ENCODE measurements around the gene NSMCE3. TPM values are rescaled to one million over a fixed set of nuclear protein-coding genes. Genes with fewer than 3 reads are reported as not detected.

The NSMCE3 gene
- 5.6 TPM for polyA plus RNA-seq (2013, experiment 1 of 2)
- 5.5 TPM for polyA plus RNA-seq (2013, experiment 2 of 2)

GRCh38 chr15:29269485-29270168 is at the start of gene NSMCE3:
Gene NSMCE3 (minus strand): TSS chr15:29269822. CDS start chr15:29269705, 117 bp downstream.
- Histone ChIP-seq H3K4me3 (ENCODE audit: low read length) (peak within 1 kb of the TSS; percentile 81), H3K56ac (ENCODE audit: low read length) (peak within 1 kb of the TSS; percentile 82), H3K18ac (ENCODE audit: low read length) (peak within 1 kb of the TSS; percentile 75), H4K5ac (ENCODE audit: low read length) (peak within 1 kb of the TSS; percentile 99), H3K4me2 (ENCODE audit: low read length) (peak within 1 kb of the TSS; percentile 91), H2BK120ac (ENCODE audit: low read depth, low read length) (no peak within 1 kb of the TSS), H3K27ac (ENCODE audit: low read depth, low read length) (peak within 1 kb of the TSS; percentile 50), H3K4me1 (ENCODE audit: control insufficient read depth, low read depth, low read length) (peaks cover 2% of the 10 kb centered on the region), H3K9ac (ENCODE audit: low read length) (peak within 1 kb of the TSS; percentile 78), H4K8ac (ENCODE audit: low read depth, low read length) (peak within 1 kb of the TSS; percentile 94), H2BK5ac (ENCODE audit: low read length) (no peak within 1 kb of the TSS), H3K36me3 (ENCODE audit: control insufficient read depth, insufficient read depth, low read length) (no peaks in the 10 kb centered on the region), H3K27me3 (ENCODE audit: insufficient read depth, low read length, poor library complexity) (no peaks in the 10 kb centered on the region), H3K79me2 (ENCODE audit: control insufficient read depth, insufficient read depth, low read length) (peaks cover 5% of the 10 kb centered on the region), H2AK5ac (ENCODE audit: low read length) (no peak within 1 kb of the TSS), H3K23ac (ENCODE audit: low read length) (no peak within 1 kb of the TSS), H3K79me1 (ENCODE audit: low read length) (peaks cover 5% of the 10 kb centered on the region), H3K4ac (ENCODE audit: low read depth, low read length) (peak within 1 kb of the TSS; percentile 36), H2BK15ac (replicated peaks; ENCODE audit: low read depth) (no peak within 1 kb of the TSS)
- DNase-seq = peak; percentile 90
- no CpG with 5 or more reads among the region's 68 CpGs for WGBS (ENCODE audit: extremely low coverage, insufficient coverage, low lambda C conversion rate)

DNA sequence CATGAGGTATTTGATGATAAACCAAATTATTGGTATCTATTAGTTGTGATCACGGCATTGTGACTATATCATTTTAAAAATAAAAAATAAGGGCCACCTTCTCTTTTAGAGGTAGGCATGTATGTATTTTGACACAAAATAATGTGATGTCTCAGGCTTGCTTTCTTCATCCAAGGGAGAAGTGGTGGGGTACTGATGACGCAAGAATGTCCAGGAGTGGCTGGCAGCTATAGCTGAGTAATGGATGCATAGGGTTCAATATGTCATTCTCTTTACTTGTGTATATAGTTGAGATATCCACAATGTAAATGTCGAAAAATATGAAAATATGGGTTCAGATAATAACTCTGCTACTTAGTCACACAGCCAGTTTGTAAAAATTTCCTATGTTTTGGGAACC is 46.8 kb upstream of the NSMCE3 start:
- H3K27me3 ChIP-seq (ENCODE audit: insufficient read depth, low read length, poor library complexity) = no peaks in the 10 kb centered on the region
- no peak overlapping the region for H2AK5ac ChIP-seq (ENCODE audit: low read length)
- H3K56ac ChIP-seq (ENCODE audit: low read length) = no peak overlapping the region
- DNase-seq = no peak
- no peak overlapping the region for H2BK5ac ChIP-seq (ENCODE audit: low read length)
- H3K4me1 ChIP-seq (ENCODE audit: control insufficient read depth, low read depth, low read length) = no peaks in the 10 kb centered on the region
- H3K4me2 ChIP-seq (ENCODE audit: low read length) = no peak overlapping the region
- no peaks in the 10 kb centered on the region for H3K36me3 ChIP-seq (ENCODE audit: control insufficient read depth, insufficient read depth, low read length)
- H4K8ac ChIP-seq (ENCODE audit: low read depth, low read length) = no peak overlapping the region
- H4K5ac ChIP-seq (ENCODE audit: low read length) = no peak overlapping the region
- H3K4me3 ChIP-seq (ENCODE audit: low read length) = no peak overlapping the region
- H3K79me2 ChIP-seq (ENCODE audit: control insufficient read depth, insufficient read depth, low read length) = no peaks in the 10 kb centered on the region
- no CpG with 5 or more reads among the region's 3 CpGs for WGBS (ENCODE audit: extremely low coverage, insufficient coverage, low lambda C conversion rate)
- H3K23ac ChIP-seq (ENCODE audit: low read length) = no peak overlapping the region
- no peak overlapping the region for H2BK15ac ChIP-seq (replicated peaks; ENCODE audit: low read depth)
- H3K27ac ChIP-seq (ENCODE audit: low read depth, low read length) = no peak overlapping the region
- no peak overlapping the region for H3K18ac ChIP-seq (ENCODE audit: low read length)
- no peak overlapping the region for H2BK120ac ChIP-seq (ENCODE audit: low read depth, low read length)
- no peak overlapping the region for H3K4ac ChIP-seq (ENCODE audit: low read depth, low read length)
- H3K79me1 ChIP-seq (ENCODE audit: low read length) = no peaks in the 10 kb centered on the region
- no peak overlapping the region for H3K9ac ChIP-seq (ENCODE audit: low read length)

- no peak overlapping the region for H3K56ac ChIP-seq (ENCODE audit: low read length)
- H2BK120ac ChIP-seq (ENCODE audit: low read depth, low read length) = no peak overlapping the region
- H2AK5ac ChIP-seq (ENCODE audit: low read length) = no peak overlapping the region
- H3K23ac ChIP-seq (ENCODE audit: low read length) = no peak overlapping the region
- H3K18ac ChIP-seq (ENCODE audit: low read length) = no peak overlapping the region
- H3K27ac ChIP-seq (ENCODE audit: low read depth, low read length) = no peak overlapping the region
- no peaks in the 10 kb centered on the region for H3K36me3 ChIP-seq (ENCODE audit: control insufficient read depth, insufficient read depth, low read length)
- no peak overlapping the region for H2BK15ac ChIP-seq (replicated peaks; ENCODE audit: low read depth)
- WGBS (ENCODE audit: extremely low coverage, insufficient coverage, low lambda C conversion rate) = no CpG with 5 or more reads among the region's 2 CpGs
- no peak overlapping the region for H2BK5ac ChIP-seq (ENCODE audit: low read length)
- H3K4me2 ChIP-seq (ENCODE audit: low read length) = no peak overlapping the region
- H3K4me1 ChIP-seq (ENCODE audit: control insufficient read depth, low read depth, low read length) = no peaks in the 10 kb centered on the region
- H3K9ac ChIP-seq (ENCODE audit: low read length) = no peak overlapping the region
- DNase-seq = no peak
- no peaks in the 10 kb centered on the region for H3K79me2 ChIP-seq (ENCODE audit: control insufficient read depth, insufficient read depth, low read length)
- no peak overlapping the region for H4K8ac ChIP-seq (ENCODE audit: low read depth, low read length)
- no peaks in the 10 kb centered on the region for H3K27me3 ChIP-seq (ENCODE audit: insufficient read depth, low read length, poor library complexity)
- H3K79me1 ChIP-seq (ENCODE audit: low read length) = no peaks in the 10 kb centered on the region
- H3K4me3 ChIP-seq (ENCODE audit: low read length) = no peak overlapping the region
- no peak overlapping the region for H4K5ac ChIP-seq (ENCODE audit: low read length)
- no peak overlapping the region for H3K4ac ChIP-seq (ENCODE audit: low read depth, low read length)
Observed at GRCh38 chr15:29312387-29312786, 42.8 kb upstream of the NSMCE3 start.

DNA sequence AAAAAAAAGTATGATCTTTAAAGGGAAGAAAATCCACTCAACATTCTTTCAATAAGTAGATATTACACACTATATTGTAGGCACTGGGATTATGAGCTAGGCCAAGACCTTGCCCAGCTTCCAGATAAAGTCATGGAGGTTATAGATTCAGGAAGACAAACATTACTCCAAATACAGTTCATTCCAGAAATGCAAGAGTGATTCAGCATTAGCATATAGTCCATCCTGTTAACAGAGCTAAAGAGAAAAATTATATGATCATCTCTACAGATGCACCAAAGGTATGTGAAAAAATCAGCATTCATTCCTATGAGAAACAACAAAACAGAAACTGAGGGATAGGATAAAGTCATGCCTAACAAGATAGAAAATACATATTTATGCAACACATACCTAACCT is 42.1 kb upstream of the NSMCE3 start:
- no peak for DNase-seq
- no peak overlapping the region for H2AK5ac ChIP-seq (ENCODE audit: low read length)

GRCh38 chr15:29309139-29309538 is 39.5 kb upstream of the NSMCE3 start:
- WGBS (ENCODE audit: extremely low coverage, insufficient coverage, low lambda C conversion rate) = no CpG with 5 or more reads among the region's 5 CpGs
- no peak overlapping the region for H3K27ac ChIP-seq (ENCODE audit: low read depth, low read length)
- H3K4me2 ChIP-seq (ENCODE audit: low read length) = no peak overlapping the region
- H4K5ac ChIP-seq (ENCODE audit: low read length) = no peak overlapping the region
- no peak overlapping the region for H3K23ac ChIP-seq (ENCODE audit: low read length)
- H3K56ac ChIP-seq (ENCODE audit: low read length) = no peak overlapping the region
- H2BK120ac ChIP-seq (ENCODE audit: low read depth, low read length) = no peak overlapping the region
- no peaks in the 10 kb centered on the region for H3K4me1 ChIP-seq (ENCODE audit: control insufficient read depth, low read depth, low read length)
- H2AK5ac ChIP-seq (ENCODE audit: low read length) = no peak overlapping the region
- H3K4ac ChIP-seq (ENCODE audit: low read depth, low read length) = no peak overlapping the region
- H3K79me1 ChIP-seq (ENCODE audit: low read length) = no peaks in the 10 kb centered on the region
- H3K79me2 ChIP-seq (ENCODE audit: control insufficient read depth, insufficient read depth, low read length) = no peaks in the 10 kb centered on the region
- H3K18ac ChIP-seq (ENCODE audit: low read length) = no peak overlapping the region
- no peak for DNase-seq
- H3K27me3 ChIP-seq (ENCODE audit: insufficient read depth, low read length, poor library complexity) = no peaks in the 10 kb centered on the region
- no peak overlapping the region for H3K4me3 ChIP-seq (ENCODE audit: low read length)
- H2BK15ac ChIP-seq (replicated peaks; ENCODE audit: low read depth) = no peak overlapping the region
- no peaks in the 10 kb centered on the region for H3K36me3 ChIP-seq (ENCODE audit: control insufficient read depth, insufficient read depth, low read length)
- no peak overlapping the region for H4K8ac ChIP-seq (ENCODE audit: low read depth, low read length)
- no peak overlapping the region for H2BK5ac ChIP-seq (ENCODE audit: low read length)
- no peak overlapping the region for H3K9ac ChIP-seq (ENCODE audit: low read length)

More for the DNA sequence above, 42.1 kb upstream of the NSMCE3 start:
- H3K23ac ChIP-seq (ENCODE audit: low read length) = no peak overlapping the region
- no peak overlapping the region for H3K9ac ChIP-seq (ENCODE audit: low read length)
- H3K36me3 ChIP-seq (ENCODE audit: control insufficient read depth, insufficient read depth, low read length) = no peaks in the 10 kb centered on the region
- no peak overlapping the region for H2BK15ac ChIP-seq (replicated peaks; ENCODE audit: low read depth)
- no peak overlapping the region for H3K56ac ChIP-seq (ENCODE audit: low read length)
- H3K27me3 ChIP-seq (ENCODE audit: insufficient read depth, low read length, poor library complexity) = no peaks in the 10 kb centered on the region
- no peaks in the 10 kb centered on the region for H3K4me1 ChIP-seq (ENCODE audit: control insufficient read depth, low read depth, low read length)
- no peak overlapping the region for H2BK5ac ChIP-seq (ENCODE audit: low read length)
- H3K4me2 ChIP-seq (ENCODE audit: low read length) = no peak overlapping the region
- H3K4ac ChIP-seq (ENCODE audit: low read depth, low read length) = no peak overlapping the region
- H4K8ac ChIP-seq (ENCODE audit: low read depth, low read length) = no peak overlapping the region
- H3K79me2 ChIP-seq (ENCODE audit: control insufficient read depth, insufficient read depth, low read length) = no peaks in the 10 kb centered on the region
- no peak overlapping the region for H3K27ac ChIP-seq (ENCODE audit: low read depth, low read length)
- H2BK120ac ChIP-seq (ENCODE audit: low read depth, low read length) = no peak overlapping the region
- no peak overlapping the region for H3K4me3 ChIP-seq (ENCODE audit: low read length)
- no peak overlapping the region for H4K5ac ChIP-seq (ENCODE audit: low read length)
- no peaks in the 10 kb centered on the region for H3K79me1 ChIP-seq (ENCODE audit: low read length)
- H3K18ac ChIP-seq (ENCODE audit: low read length) = no peak overlapping the region

DNA sequence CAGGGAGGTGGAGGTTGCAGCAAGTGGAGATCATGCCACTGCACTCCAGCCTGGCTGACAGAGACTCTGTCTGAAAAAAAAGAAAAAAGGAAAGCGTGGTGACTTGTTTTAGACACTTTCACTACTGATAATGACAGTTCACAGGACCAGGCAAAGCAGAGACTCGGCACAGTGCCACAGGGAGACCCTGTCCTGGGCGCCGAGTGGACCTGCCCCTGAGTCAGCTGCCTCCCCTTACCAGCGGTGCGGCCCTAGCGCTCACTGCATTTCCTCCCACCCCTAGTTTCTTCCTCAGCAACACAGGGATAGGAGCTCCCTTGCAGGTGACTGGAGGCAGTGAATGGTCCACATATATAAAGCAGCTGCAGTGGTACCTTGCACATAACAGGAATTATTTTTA is 38.7 kb upstream of the NSMCE3 start:
- H3K4ac ChIP-seq (ENCODE audit: low read depth, low read length) = no peak overlapping the region
- H3K18ac ChIP-seq (ENCODE audit: low read length) = no peak overlapping the region
- H3K27ac ChIP-seq (ENCODE audit: low read depth, low read length) = no peak overlapping the region
- H3K36me3 ChIP-seq (ENCODE audit: control insufficient read depth, insufficient read depth, low read length) = no peaks in the 10 kb centered on the region
- no peaks in the 10 kb centered on the region for H3K4me1 ChIP-seq (ENCODE audit: control insufficient read depth, low read depth, low read length)
- H3K9ac ChIP-seq (ENCODE audit: low read length) = no peak overlapping the region
- H2BK15ac ChIP-seq (replicated peaks; ENCODE audit: low read depth) = no peak overlapping the region
- no peak for DNase-seq
- H4K8ac ChIP-seq (ENCODE audit: low read depth, low read length) = no peak overlapping the region
- H3K4me2 ChIP-seq (ENCODE audit: low read length) = no peak overlapping the region
- H4K5ac ChIP-seq (ENCODE audit: low read length) = no peak overlapping the region
- H3K79me2 ChIP-seq (ENCODE audit: control insufficient read depth, insufficient read depth, low read length) = no peaks in the 10 kb centered on the region
- H2BK5ac ChIP-seq (ENCODE audit: low read length) = no peak overlapping the region
- H3K4me3 ChIP-seq (ENCODE audit: low read length) = no peak overlapping the region
- no peak overlapping the region for H2BK120ac ChIP-seq (ENCODE audit: low read depth, low read length)
- H3K27me3 ChIP-seq (ENCODE audit: insufficient read depth, low read length, poor library complexity) = no peaks in the 10 kb centered on the region
- H3K79me1 ChIP-seq (ENCODE audit: low read length) = no peaks in the 10 kb centered on the region
- WGBS (ENCODE audit: extremely low coverage, insufficient coverage, low lambda C conversion rate) = no CpG with 5 or more reads among the region's 7 CpGs
- H3K56ac ChIP-seq (ENCODE audit: low read length) = no peak overlapping the region
- no peak overlapping the region for H2AK5ac ChIP-seq (ENCODE audit: low read length)
- no peak overlapping the region for H3K23ac ChIP-seq (ENCODE audit: low read length)

Measured in mesendoderm (in vitro differentiated cells).